ENCODE results near the gene ORAI3.

ORAI3 gene

GRCh38 chr16:30954993-30955392, 6.1 kb downstream of the ORAI3 start:
- CTCF ChIA-PET: interaction anchor here (1.4 kb wide), 1 partner anchor 30 kb away, joined by 4 read pairs; the partner anchor contains the start of gene HSD3B7
- TF ChIP-seq CTCF (conservative IDR thresholded peaks at IDR 0.05; ENCODE audit: low read depth): no peak
- POLR2A ChIA-PET (ENCODE audit: low non-redundant PET): no interaction called here
- DNase-seq (ENCODE audit: low spot score): no peak
- H3K27ac ChIP-seq: peak overlapping the region; percentile 98

GRCh38 chr16:30956601-30957455, 8.0 kb downstream of the ORAI3 start:
- ChIA-PET POLR2A (ENCODE audit: low non-redundant PET) (no interaction called here), CTCF (no interaction called here)
- DNase-seq (ENCODE audit: low spot score): peak; percentile 89
- no peak for TF ChIP-seq CTCF (conservative IDR thresholded peaks at IDR 0.05; ENCODE audit: low read depth)
- H3K27ac ChIP-seq: peak overlapping the region; percentile 99

GRCh38 chr16:30957456-30958174, 8.7 kb downstream of the ORAI3 start, which contains the start of gene SETD1A:
Gene SETD1A (plus strand): TSS chr16:30957754. CDS start chr16:30958732, 978 bp downstream.
- CTCF ChIA-PET: no interaction called here
- POLR2A ChIA-PET (ENCODE audit: low non-redundant PET): no interaction called here
- TF ChIP-seq CTCF (conservative IDR thresholded peaks at IDR 0.05; ENCODE audit: low read depth): no peak
- peak; percentile 95 for DNase-seq (ENCODE audit: low spot score)
- H3K27ac ChIP-seq: peak within 1 kb of the TSS; percentile 99

GRCh38 chr16:30958175-30959079, 9.6 kb downstream of the ORAI3 start:
- ChIA-PET POLR2A (ENCODE audit: low non-redundant PET) (no interaction called here), CTCF (interaction anchor here (0.5 kb wide), 1 partner anchor 119 kb away, joined by 3 read pairs; no protein-coding TSS in a partner anchor)
- H3K27ac ChIP-seq: peak overlapping the region; percentile 99
- DNase-seq (ENCODE audit: low spot score): peak; percentile 79
- no peak for TF ChIP-seq CTCF (conservative IDR thresholded peaks at IDR 0.05; ENCODE audit: low read depth)

GRCh38 chr16:30961384-30961783, 12.5 kb downstream of the ORAI3 start:
- no peak for TF ChIP-seq CTCF (conservative IDR thresholded peaks at IDR 0.05; ENCODE audit: low read depth)
- CTCF ChIA-PET: interaction anchor here (0.7 kb wide), 1 partner anchor 119 kb away, joined by 6 read pairs; no protein-coding TSS in a partner anchor

More at GRCh38 chr16:30961384-30961783, 12.5 kb downstream of the ORAI3 start:
- no peak overlapping the region for H3K27ac ChIP-seq
- POLR2A ChIA-PET (ENCODE audit: low non-redundant PET): no interaction called here
- no peak for DNase-seq (ENCODE audit: low spot score)

Data from RWPE1 (cell line).